Measurements from ENCODE around the gene C5orf24.

DNA sequence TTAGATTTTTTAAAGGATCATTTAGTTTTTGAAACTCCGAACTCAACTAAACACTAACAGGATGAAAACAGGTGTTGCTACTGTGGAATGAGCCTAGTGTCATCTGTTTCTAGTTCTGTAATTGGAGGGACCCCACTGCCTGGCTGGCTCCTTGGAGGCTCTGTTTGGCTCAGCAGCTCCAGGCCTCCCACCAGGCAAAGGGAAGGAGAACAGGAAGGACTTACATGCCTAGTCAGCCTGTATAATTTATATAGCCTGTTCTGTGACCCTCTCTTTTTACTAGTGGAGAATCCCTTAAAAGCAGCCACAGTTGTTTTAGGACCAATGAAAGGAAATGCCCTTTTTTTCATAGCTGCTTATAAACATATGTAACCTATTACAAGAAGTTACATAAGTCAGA is 21.1 kb upstream of the C5orf24 start:
- TF ChIP-seq, protein P1, sequence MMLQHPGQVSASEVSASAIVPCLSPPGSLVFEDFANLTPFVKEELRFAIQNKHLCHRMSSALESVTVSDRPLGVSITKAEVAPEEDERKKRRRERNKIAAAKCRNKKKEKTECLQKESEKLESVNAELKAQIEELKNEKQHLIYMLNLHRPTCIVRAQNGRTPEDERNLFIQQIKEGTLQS (IDR thresholded peaks at IDR 0.05): no peak
- TF ChIP-seq, protein P2, sequence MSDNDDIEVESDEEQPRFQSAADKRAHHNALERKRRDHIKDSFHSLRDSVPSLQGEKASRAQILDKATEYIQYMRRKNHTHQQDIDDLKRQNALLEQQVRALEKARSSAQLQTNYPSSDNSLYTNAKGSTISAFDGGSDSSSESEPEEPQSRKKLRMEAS (IDR thresholded peaks at IDR 0.05): no peak
- no peak for TF ChIP-seq EGR1 (IDR thresholded peaks at IDR 0.05; ENCODE audit: low read depth in 2 of 2)
- TF ChIP-seq, protein P3, sequence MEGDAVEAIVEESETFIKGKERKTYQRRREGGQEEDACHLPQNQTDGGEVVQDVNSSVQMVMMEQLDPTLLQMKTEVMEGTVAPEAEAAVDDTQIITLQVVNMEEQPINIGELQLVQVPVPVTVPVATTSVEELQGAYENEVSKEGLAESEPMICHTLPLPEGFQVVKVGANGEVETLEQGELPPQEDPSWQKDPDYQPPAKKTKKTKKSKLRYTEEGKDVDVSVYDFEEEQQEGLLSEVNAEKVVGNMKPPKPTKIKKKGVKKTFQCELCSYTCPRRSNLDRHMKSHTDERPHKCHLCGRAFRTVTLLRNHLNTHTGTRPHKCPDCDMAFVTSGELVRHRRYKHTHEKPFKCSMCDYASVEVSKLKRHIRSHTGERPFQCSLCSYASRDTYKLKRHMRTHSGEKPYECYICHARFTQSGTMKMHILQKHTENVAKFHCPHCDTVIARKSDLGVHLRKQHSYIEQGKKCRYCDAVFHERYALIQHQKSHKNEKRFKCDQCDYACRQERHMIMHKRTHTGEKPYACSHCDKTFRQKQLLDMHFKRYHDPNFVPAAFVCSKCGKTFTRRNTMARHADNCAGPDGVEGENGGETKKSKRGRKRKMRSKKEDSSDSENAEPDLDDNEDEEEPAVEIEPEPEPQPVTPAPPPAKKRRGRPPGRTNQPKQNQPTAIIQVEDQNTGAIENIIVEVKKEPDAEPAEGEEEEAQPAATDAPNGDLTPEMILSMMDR (IDR thresholded peaks at IDR 0.05; ENCODE audit: low read depth, low read length, missing input control): no peak

Measured in liver (tissue), 3 donors.